GF-D8 (cell line): ENCODE results near the gene CDC42EP3.

Experiments used
- DNase-seq: peaks from one replicate; lab custom pipeline; 2025; lab: John Stamatoyannopoulos, UW

The CDC42EP3 gene

GRCh38 chr2:37636381-37637066 lies 34.9 kb downstream of the CDC42EP3 start:
- no peak for DNase-seq

DNA sequence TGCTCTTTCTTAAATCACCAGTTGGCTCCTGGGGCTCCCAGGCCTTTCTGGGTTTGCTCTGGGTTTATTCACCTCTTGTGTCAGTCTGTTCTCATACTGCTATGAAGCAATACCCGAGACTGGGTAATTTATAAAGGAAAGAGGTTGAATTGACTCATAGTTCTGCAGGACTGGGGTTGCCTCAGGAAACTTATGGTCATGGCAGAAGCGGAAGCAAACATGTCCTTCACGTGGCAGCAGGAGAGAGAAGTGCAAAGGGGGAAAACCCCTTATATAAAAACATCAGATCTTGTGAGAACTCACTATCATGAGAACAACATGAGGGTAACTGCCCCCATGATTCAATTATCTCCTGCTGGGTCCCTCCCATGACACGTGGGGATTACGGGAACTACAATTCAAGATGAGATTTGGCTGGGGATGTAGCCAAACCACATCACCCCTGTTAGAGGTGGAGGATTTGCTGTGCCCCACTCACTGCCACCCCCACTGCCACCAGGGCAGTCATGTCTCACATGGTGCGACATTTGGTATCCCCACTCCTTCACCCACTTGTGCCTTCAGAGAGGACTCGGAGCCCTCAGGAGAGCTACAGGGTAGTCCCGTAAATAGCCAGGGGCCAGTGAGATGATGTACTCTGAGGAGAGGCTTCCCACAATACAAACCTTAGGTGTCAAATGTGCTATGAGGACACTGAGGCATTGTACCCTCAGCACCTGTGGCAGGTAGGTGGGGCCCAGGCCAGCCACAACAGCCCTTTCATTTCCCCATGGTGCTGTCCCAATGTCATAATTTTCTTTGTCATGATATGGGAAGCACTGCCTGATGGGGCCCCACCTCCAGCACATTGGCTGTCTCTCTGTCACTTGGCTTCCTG lies 35.7 kb downstream of the CDC42EP3 start:
- peak; percentile 93 for DNase-seq

- DNase-seq = no peak
These were observed 36.4 kb downstream of the CDC42EP3 start for GRCh38 chr2:37634914-37635503.

- no peak for DNase-seq
These were observed 37.6 kb downstream of the CDC42EP3 start for GRCh38 chr2:37633845-37634244.

GRCh38 chr2:37633234-37633633 lies 38.2 kb downstream of the CDC42EP3 start:
- no peak for DNase-seq

DNA sequence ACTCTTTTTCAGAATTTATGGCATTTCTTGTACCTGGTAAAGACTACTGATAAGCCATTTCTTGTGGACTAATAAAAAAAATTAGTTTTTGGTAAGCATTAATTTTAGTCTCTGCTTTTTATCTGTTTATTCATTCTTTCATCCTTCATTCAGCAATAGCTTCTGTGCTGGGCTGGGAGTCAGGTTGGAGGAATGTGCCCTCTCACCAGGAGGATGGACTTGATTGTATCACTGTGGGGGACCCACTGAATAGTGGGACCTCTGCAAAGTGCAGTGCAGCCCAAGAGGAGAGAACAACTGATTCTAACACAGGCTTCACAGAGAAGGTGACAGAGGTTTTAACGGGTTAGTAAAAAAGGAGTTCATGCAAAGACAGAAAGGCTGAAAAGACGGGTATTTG lies 39.1 kb downstream of the CDC42EP3 start:
- no peak for DNase-seq

GRCh38 chr2:37631698-37632097 lies 39.7 kb downstream of the CDC42EP3 start:
- no peak for DNase-seq

DNA sequence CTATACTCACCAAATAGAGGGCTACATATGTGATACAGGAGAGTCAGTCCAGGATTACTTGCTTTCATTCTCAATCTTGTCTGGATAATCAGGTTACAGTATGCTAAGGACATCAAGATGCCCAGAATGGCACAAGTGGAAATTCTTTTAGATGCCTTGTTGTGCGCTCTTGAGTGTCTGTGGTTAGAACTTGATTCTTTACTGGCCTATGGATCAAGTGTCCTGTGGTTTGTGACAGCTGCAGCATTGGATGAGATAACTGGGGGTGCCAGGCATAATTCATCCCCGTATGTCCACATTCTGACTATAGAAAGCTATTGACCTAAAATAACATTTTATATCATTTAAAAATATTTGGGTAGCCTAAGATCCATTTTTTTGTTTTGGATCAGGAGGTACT lies 40.1 kb downstream of the CDC42EP3 start:
- no peak for DNase-seq

DNA sequence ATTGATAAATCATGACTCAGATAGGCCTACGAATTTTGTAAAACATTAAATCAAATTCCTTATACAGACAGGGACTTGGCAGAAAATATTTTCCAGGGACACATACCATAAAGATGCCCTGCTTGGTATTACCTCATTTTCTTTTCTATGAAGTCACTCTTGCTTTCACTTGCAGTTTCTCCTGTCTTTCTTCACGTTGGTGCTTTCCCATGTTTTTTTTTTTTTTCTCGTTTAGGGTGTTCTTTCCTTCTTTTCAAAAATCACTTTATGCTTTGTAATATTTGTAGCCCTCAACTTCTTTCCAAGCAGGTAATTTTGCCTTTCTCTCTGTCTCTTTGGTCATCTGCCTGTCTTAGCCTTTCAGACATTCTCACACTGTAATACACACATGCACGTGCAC lies 40.7 kb downstream of the CDC42EP3 start:
- no peak for DNase-seq

- DNase-seq = no peak
These were observed 41.1 kb downstream of the CDC42EP3 start for GRCh38 chr2:37630301-37630700.

GRCh38 chr2:37629529-37629928 lies 41.9 kb downstream of the CDC42EP3 start:
- DNase-seq = no peak

GRCh38 chr2:37627710-37628109 lies 43.7 kb downstream of the CDC42EP3 start:
- DNase-seq = no peak

DNA sequence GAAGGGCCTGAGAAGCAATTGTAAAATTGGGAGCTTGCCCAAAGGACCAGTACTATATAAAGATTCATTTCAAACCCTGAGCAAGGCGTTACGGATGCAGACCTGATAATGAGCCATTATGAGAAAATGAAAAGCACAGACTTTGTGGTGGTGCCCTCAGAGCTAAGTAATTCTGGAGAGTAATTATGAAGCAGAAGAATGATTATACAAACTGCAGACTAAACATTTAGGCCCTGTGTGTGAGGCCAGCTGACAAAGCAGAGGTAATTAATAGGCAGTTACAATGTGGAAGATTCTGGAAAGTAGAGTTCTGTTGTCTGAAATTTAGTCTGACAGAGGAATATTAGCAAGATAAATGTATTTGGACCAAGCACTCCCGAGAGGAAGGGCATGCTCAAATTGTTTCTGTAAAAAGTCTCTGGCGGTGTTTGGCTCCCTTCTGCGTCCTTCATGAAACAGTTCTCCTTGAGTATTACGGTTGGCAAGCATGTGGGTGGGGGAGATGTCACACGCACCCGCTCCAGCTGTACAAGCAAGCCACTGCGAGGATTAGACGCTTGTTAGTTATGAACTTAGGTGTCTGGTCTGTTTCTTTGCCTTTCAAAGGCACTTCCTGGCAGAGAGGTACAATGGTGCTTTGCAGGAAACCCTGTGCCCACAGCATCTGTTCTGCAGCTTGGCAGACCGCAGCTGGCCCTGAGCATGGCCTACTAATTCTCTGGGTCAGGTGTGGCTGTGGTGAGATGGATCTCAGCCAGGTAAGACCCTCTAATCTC lies 45.5 kb downstream of the CDC42EP3 start:
- no peak for DNase-seq

- DNase-seq = no peak
These were observed 46.3 kb downstream of the CDC42EP3 start for GRCh38 chr2:37625156-37625555.

- no peak for DNase-seq
These were observed 47.2 kb downstream of the CDC42EP3 start for GRCh38 chr2:37623971-37624900.

DNA sequence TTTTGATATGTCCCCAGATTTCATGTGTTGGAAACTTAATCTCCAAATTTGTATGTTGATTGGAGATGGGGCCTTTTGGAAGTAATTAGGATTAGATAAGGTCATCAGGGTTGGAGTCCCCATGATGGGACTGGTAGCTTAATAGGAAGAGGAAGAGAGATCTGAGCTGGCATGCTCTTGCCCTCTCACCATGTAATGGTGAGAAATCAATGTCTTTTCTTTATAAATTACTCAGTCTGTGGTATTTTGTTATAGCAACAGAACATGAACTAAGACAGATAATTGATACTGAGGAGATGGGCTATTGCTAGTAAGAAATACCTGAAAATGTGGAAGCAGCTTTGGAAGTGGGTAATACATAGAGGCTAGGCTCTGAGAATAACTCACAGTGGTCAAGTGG lies 48.0 kb downstream of the CDC42EP3 start:
- no peak for DNase-seq

- no peak for DNase-seq
These were observed 48.9 kb downstream of the CDC42EP3 start for GRCh38 chr2:37622450-37623100.

DNA sequence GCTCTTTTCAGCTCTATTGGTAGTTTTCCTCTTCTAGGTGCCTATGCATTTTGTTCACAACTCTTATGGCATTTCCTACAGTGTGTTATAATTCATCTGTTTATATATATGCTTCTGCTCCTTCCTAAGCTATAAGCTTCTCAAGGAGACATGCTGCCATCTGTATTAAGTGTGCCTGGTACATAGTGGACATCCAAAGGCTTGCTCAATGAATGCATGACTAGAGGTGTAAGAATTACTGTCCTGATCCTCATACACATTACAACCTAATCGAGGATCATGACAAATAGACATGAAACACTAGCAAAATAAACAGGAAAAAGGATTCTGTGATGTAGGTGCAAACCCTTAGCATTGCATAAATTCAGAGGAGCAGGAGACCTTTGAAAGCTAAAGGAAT lies 50.2 kb downstream of the CDC42EP3 start:
- no peak for DNase-seq

- DNase-seq = no peak
These were observed 51.5 kb downstream of the CDC42EP3 start for GRCh38 chr2:37619959-37620300.

DNA sequence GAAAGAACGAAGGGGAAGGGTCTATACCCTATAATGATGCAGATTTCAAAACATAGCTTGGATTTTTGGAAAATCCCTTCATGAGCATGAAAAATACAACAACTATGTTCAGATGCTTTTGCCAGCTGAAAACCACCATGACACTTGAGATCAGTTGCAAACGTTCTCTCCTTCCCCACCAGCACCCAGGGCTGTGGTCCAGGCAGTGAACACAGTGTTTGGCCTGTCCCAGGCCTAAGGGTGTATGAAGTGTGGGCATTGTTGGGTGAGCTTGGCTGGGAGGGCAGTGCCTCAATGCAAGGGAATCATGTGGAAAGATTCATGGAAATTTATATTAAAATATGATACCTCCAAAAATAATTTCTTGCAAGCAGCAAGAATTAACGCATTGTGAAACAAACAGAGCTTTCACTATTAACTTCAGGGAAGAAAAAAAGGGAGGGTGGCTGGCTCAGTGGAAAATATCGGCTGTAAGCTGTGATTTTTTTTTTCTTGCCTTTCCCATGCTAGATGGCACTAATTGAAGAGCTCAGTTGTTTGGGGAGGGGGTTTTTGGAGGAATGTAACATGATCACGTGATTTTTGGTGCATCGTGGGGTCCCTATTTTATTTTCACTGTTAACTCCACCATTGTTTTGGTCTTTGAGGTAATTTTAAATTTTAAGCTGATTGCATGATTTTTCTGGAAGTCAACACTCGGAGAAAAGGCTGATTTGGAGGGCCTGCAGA lies 52.0 kb downstream of the CDC42EP3 start:
- DNase-seq = no peak
